Measurements from ENCODE around the gene KLF16. TPM values are rescaled to one million over a fixed set of nuclear protein-coding genes. Genes with fewer than 3 reads are reported as not detected.

KLF16 gene
- total RNA-seq, 6 experiments from 2014 or later: 37.7 to 48.3 (median 41.6) TPM

DNA sequence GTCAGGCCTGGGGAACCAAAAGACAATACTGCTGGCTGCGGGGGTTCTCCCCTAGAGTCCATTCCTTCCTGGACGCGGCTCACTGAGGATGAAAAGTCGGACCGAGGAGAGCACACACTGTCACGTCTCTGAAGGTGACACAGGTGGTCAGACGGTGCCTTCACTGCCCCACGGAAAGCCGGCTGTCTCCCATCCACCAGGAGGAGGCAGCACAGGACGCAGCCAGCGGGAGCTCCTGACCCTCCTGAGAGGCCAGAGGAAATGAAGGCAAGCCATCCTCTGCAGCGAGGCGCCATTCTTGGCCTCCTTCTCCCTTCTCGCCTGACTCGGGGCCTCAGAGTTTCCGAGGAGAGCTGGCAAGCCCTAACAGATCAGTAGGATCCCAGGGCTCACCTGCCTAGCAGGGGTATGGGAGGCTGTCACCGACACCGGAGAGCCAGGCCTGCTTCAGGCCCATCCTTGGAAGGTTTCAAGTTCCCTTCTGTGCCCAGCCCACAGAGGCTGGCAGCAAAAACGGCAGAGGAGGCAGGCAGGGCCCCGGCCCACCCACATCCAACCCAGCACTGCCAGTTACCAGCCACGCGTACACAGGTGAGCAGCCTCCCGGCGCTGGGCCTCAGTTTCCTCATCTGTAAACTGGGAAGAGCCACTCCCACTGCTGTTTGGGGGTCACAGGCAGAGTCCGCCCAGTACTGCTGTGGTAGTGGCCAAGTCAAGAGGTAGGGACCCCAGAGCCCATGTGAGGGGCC is 19.6 kb downstream of the KLF16 start:
- TF ChIP-seq, protein P1, sequence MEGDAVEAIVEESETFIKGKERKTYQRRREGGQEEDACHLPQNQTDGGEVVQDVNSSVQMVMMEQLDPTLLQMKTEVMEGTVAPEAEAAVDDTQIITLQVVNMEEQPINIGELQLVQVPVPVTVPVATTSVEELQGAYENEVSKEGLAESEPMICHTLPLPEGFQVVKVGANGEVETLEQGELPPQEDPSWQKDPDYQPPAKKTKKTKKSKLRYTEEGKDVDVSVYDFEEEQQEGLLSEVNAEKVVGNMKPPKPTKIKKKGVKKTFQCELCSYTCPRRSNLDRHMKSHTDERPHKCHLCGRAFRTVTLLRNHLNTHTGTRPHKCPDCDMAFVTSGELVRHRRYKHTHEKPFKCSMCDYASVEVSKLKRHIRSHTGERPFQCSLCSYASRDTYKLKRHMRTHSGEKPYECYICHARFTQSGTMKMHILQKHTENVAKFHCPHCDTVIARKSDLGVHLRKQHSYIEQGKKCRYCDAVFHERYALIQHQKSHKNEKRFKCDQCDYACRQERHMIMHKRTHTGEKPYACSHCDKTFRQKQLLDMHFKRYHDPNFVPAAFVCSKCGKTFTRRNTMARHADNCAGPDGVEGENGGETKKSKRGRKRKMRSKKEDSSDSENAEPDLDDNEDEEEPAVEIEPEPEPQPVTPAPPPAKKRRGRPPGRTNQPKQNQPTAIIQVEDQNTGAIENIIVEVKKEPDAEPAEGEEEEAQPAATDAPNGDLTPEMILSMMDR (IDR thresholded peaks at IDR 0.05): peak; percentile 52
- H3K27me3 Mint-ChIP-seq (ENCODE audit: insufficient read depth): peaks cover 4% of the 10 kb centered on the region
- no peak overlapping the region for H3K4me3 Mint-ChIP-seq
- peaks cover 20% of the 10 kb centered on the region for H3K4me1 Mint-ChIP-seq (ENCODE audit: low read depth)
- DNase-seq: no peak
- no peaks in the 10 kb centered on the region for H3K9me3 Mint-ChIP-seq
- H3K27ac Mint-ChIP-seq: no peak overlapping the region
- peaks cover 5% of the 10 kb centered on the region for H3K36me3 Mint-ChIP-seq (ENCODE audit: low read depth)

DNA sequence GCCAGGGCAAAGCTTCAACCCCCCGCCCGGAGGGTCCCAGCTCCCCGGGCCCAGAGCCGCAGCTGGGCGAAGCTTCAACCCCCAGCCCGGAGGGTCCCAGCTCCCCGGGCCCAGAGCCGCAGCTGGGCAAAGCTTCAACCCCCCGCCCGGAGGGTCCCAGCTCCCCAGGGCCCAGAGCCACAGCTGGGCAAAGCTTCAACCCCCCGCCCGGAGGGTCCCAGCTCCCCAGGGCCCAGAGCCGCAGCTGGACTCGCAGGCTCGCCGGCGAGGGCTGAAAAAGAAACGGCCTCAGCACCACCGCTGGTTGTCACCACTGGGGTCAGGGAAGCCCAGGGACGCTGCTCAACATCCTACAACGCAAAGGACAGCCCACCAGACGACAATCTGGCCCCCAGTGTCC is 20.3 kb downstream of the KLF16 start:
- TF ChIP-seq, protein P1 (IDR thresholded peaks at IDR 0.05): no peak
- H3K27me3 Mint-ChIP-seq (ENCODE audit: insufficient read depth): peaks cover 4% of the 10 kb centered on the region
- peaks cover 5% of the 10 kb centered on the region for H3K36me3 Mint-ChIP-seq (ENCODE audit: low read depth)
- peaks cover 20% of the 10 kb centered on the region for H3K4me1 Mint-ChIP-seq (ENCODE audit: low read depth)
- no peaks in the 10 kb centered on the region for H3K9me3 Mint-ChIP-seq
- no peak for DNase-seq
- no peak overlapping the region for H3K27ac Mint-ChIP-seq
- H3K4me3 Mint-ChIP-seq: no peak overlapping the region

DNA sequence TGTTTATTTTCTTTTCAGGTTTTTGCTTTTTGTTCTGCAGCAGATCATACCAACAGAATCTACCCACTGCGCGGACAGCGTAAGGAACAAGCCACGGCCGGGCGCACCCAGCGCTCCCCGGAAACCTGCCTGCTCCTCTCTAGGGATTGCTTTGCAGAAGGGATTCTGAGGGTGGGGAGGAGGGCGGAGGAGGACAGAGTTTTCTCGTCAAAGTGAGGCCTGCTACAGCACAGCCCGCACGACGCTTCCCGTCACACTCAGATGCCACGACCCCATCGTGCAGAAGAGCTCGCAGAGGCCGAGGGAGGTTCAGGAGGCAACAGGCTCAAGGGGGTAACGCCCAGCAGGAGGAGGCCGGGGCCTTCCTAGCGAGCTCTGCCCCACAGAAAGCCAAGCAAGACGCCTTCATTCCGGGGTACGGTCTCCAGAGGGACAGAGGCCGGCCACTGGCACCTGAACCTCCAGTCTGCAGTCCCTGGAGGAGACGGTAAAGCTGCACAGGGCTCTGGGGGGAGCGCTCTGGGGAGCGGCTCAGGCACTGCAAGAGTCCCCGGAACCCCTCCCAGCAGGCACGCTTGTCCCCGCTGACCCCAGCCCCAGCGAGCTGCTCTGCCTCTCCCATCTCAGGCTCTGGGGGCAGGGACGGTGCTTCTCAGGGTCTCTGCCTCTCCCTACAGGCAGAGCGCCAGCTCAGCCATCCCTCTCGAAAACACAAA is 22.0 kb downstream of the KLF16 start:
- Mint-ChIP-seq H3K36me3 (ENCODE audit: low read depth) (peaks cover 5% of the 10 kb centered on the region), H3K27me3 (ENCODE audit: insufficient read depth) (peaks cover 1% of the 10 kb centered on the region; the same call in 1 of the 2 replicates), H3K27ac (0 out of 2 replicates have a peak overlapping the region, but pooled peaks have one; percentile 26), H3K4me1 (ENCODE audit: low read depth) (peaks cover 7% of the 10 kb centered on the region), H3K4me3 (no peak overlapping the region), H3K9me3 (no peaks in the 10 kb centered on the region)
- no peak for DNase-seq
- TF ChIP-seq, protein P1 (IDR thresholded peaks at IDR 0.05): no peak

DNA sequence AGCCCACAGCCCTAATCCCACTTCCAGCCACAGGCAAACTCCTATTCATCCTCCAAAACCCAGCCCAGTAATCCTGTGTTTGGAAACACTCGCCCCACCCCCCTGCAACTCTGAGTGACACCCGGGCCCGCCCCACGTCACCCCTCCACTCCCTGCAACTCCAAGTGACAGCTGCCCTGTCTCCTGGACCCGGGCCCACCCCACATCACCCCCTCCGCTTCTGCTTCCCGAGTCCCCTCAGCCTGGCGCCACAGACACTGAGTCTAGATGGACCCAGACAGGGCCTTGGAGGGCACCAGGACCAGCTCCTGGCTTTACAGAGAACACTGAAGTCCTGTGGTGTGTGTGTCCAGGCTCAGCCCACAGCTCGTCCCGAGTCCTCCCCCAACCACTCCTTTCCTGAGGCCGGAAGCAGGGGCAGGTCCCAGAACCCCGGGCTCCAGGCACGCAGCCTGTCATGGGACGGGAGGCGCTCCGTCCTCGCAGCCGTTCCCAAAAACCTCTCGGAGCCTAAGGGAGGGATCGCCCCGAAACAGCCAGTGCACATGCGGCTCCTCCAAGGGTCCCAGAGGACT is 22.8 kb downstream of the KLF16 start:
- Mint-ChIP-seq H3K36me3 (ENCODE audit: low read depth) (no peaks in the 10 kb centered on the region), H3K27ac (0 out of 2 replicates have a peak overlapping the region, but pooled peaks have one; percentile 26), H3K4me1 (ENCODE audit: low read depth) (no peaks in the 10 kb centered on the region; the same call in 1 of the 2 replicates), H3K27me3 (ENCODE audit: insufficient read depth) (peaks cover 1% of the 10 kb centered on the region; the same call in 1 of the 2 replicates), H3K9me3 (no peaks in the 10 kb centered on the region), H3K4me3 (no peak overlapping the region)
- no peak for DNase-seq
- TF ChIP-seq, protein P1 (IDR thresholded peaks at IDR 0.05): no peak

DNA sequence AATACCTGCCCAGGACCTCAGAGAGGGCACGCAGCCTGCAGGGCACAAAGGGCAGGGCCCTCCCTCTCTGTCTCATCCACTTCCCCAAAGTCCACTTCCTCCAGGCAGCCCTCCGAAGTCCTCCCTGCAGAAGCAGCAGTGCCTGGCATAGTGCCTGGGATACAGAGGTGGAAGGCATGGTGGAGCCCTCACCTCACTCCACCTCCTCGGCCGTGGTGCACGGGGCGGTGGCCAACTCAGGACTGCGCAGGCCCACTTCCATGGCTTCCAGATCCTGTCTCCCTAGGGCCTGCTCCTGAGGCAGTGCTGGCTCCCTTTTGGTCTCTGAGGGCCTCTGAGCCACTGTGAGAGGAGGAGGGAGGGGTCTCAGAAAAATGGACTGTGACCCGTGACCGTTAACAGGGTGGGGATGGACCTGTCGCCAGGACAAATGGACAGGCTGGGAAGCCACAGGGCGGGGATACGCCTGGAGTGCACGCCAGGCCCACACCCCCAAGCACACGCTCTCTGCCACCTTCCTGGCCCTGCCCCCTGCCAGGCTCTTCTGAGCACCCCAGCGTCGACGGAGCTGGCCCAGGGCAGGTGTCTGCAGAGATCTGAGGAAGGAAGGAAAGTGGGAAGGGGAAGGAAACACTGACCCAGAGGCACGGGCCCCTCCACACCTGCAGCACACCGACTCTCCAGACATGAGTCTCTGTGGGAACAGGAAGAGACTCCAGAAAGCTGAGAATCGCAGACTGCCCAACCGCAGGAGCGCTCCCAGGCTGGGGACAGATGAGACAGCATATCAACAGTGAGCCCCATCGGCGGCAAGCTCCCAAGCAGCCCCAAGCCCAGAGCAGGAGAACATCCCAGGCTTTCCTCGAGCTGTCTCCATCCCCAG is 23.5 kb downstream of the KLF16 start:
- TF ChIP-seq, protein P1 (IDR thresholded peaks at IDR 0.05): no peak
- H3K36me3 Mint-ChIP-seq (ENCODE audit: low read depth): no peaks in the 10 kb centered on the region
- DNase-seq: no peak
- H3K4me1 Mint-ChIP-seq (ENCODE audit: low read depth): no peaks in the 10 kb centered on the region
- no peaks in the 10 kb centered on the region for H3K9me3 Mint-ChIP-seq
- no peak overlapping the region for H3K4me3 Mint-ChIP-seq
- H3K27me3 Mint-ChIP-seq (ENCODE audit: insufficient read depth): peaks cover 1% of the 10 kb centered on the region; the same call in 1 of the 2 replicates
- no peak overlapping the region for H3K27ac Mint-ChIP-seq

All from HFFc6 (cell line).